H7 (cell line): ENCODE results near the gene SCN8A. TPM values are rescaled to one million over a fixed set of nuclear protein-coding genes. Genes with fewer than 3 reads are reported as not detected.
"Not testable (repeated sequence)": the region's sequence is repeated elsewhere in the genome, so short reads cannot be mapped to it uniquely, and the experiment has no call there.

ENCODE experiments used
- DNase-seq: peaks from one replicate; pipeline ENCODE4 v3.0.0; 2012
- H3K27me3 ChIP-seq: 2 replicates; pipeline ENCODE4 v1.6.0; 2011; ENCODE audit warnings: mild to moderate bottlenecking, low read length; ENCODE audit not compliant: control insufficient read depth, insufficient read depth
- H3K36me3 ChIP-seq: replicated peaks from 2 replicates; pipeline ENCODE4 v1.5.1; 2011; ENCODE audit warnings: low read length; ENCODE audit not compliant: control insufficient read depth, insufficient read depth
- H3K4me3 ChIP-seq: 2 replicates; pipeline ENCODE4 v1.5.1; 2011; ENCODE audit warnings: low read depth, mild to moderate bottlenecking, control low read depth, low read length, moderate library complexity; ENCODE audit not compliant: insufficient read depth
- total RNA-seq: library from RNA; depleted of rRNA; stranded (reverse); fragments of >200 nt; shearing (Covaris generic); gene quantifications from 2 replicates; pipeline ENCODE4 v1.2.3, GENCODE V29; 2014

SCN8A gene
- total RNA-seq, 1 experiment from 2014 or later, result 3.9 TPM

DNA sequence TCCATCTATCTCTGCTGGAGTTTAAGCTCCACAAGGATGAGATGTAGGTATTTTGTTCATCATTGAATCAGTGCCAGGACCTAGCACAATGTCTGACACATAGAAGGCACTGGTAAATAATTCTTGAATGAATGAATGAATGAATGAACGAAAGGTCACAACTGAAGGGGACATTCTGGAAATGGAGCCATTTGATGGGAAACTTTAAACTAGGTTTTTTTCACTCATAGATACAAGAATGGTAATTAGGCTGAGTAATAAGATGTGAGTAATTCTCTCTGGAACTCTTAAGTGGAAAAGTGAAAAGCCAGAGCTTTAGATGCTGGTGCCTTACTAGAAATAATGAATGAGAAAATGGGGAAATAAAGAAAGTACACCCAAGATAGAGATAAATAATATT, 44.3 kb downstream of the SCN8A start:
- no peak overlapping the region for H3K4me3 ChIP-seq
- H3K27me3 ChIP-seq, result no peaks in the 10 kb centered on the region
- H3K36me3 ChIP-seq, result no peaks in the 10 kb centered on the region
- DNase-seq, result no peak

DNA sequence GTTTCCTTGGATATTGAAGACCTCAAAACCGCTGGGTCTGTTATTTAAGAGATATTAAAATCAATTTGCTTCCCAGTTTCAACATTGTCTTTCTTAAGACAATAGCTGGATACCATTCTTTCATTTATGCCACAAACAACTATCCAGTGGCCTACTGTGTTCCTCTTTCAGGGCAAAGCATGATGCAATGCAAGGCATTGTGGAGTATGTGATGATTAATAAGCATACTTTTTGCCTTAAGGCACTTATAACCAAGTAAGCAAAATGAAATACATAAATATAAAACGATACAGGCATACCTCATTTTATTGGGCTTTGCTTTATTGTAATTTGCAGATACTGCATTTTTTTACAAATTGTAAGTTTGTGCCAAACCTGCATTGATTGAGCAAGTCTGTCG, 45.5 kb downstream of the SCN8A start:
- H3K36me3 ChIP-seq, result no peaks in the 10 kb centered on the region
- H3K27me3 ChIP-seq, result no peaks in the 10 kb centered on the region
- no peak for DNase-seq
- no peak overlapping the region for H3K4me3 ChIP-seq

GRCh38 chr12:51636986-51637385, 46.0 kb downstream of the SCN8A start:
- H3K4me3 ChIP-seq, result no peak overlapping the region
- DNase-seq, result no peak
- no peaks in the 10 kb centered on the region for H3K36me3 ChIP-seq
- H3K27me3 ChIP-seq, result no peaks in the 10 kb centered on the region

DNA sequence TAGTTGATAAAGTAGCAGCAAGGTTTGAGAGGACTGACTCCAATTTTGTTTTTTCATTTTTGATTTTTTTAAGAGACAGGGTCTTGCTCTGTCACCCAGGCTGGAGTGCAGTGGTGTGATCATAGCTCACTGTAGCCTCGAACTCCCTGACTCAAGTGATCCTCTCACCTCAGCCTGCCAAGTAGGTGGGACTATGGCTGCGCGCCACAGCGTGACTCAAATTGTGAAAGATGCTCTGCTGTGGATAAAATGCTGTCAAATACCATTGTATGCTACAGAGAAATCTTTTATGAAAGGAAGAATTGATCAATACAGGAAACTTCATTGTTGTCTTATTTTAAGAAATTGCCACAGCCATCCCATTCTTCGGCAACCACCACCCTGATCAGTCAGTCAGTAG, 48.3 kb downstream of the SCN8A start:
- H3K4me3 ChIP-seq, result no peak overlapping the region
- no peak for DNase-seq
- no peaks in the 10 kb centered on the region for H3K27me3 ChIP-seq
- H3K36me3 ChIP-seq, result no peaks in the 10 kb centered on the region; the same call in 1 of the 2 replicates

GRCh38 chr12:51642286-51642685, 51.3 kb downstream of the SCN8A start:
- H3K36me3 ChIP-seq, result no peaks in the 10 kb centered on the region; the same call in 1 of the 2 replicates
- H3K27me3 ChIP-seq, result no peaks in the 10 kb centered on the region

GRCh38 chr12:51643951-51644350, 52.9 kb downstream of the SCN8A start:
- no peak for DNase-seq
- Histone ChIP-seq H3K27me3 (no peaks in the 10 kb centered on the region), H3K4me3 (no peak overlapping the region), H3K36me3 (no peaks in the 10 kb centered on the region; the same call in none of the 2 replicates)

More at GRCh38 chr12:51642286-51642685, 51.3 kb downstream of the SCN8A start:
- DNase-seq, result no peak
- H3K4me3 ChIP-seq, result no peak overlapping the region

- not testable (repeated sequence) for H3K4me3 ChIP-seq, H3K27me3 ChIP-seq, H3K36me3 ChIP-seq, DNase-seq
Observed at GRCh38 chr12:51644691-51645090, 53.7 kb downstream of the SCN8A start.

GRCh38 chr12:51645961-51646360, 54.9 kb downstream of the SCN8A start:
- no peak for DNase-seq
- no peak overlapping the region for H3K4me3 ChIP-seq
- no peaks in the 10 kb centered on the region for H3K27me3 ChIP-seq
- no peaks in the 10 kb centered on the region; the same call in none of the 2 replicates for H3K36me3 ChIP-seq

GRCh38 chr12:51647647-51648046, 56.6 kb downstream of the SCN8A start:
- no peak overlapping the region for H3K4me3 ChIP-seq
- H3K27me3 ChIP-seq, result no peaks in the 10 kb centered on the region
- H3K36me3 ChIP-seq, result no peaks in the 10 kb centered on the region; the same call in none of the 2 replicates
- DNase-seq, result no peak

- DNase-seq, result no peak
- Histone ChIP-seq H3K27me3 (no peaks in the 10 kb centered on the region), H3K36me3 (no peaks in the 10 kb centered on the region), H3K4me3 (no peak overlapping the region)
Observed at GRCh38 chr12:51653431-51653830, 62.4 kb downstream of the SCN8A start.

GRCh38 chr12:51661199-51661598, 70.2 kb downstream of the SCN8A start:
- no peak for DNase-seq
- Histone ChIP-seq H3K27me3 (no peaks in the 10 kb centered on the region), H3K4me3 (no peak overlapping the region), H3K36me3 (peaks cover 3% of the 10 kb centered on the region; the same call in 1 of the 2 replicates)

DNA sequence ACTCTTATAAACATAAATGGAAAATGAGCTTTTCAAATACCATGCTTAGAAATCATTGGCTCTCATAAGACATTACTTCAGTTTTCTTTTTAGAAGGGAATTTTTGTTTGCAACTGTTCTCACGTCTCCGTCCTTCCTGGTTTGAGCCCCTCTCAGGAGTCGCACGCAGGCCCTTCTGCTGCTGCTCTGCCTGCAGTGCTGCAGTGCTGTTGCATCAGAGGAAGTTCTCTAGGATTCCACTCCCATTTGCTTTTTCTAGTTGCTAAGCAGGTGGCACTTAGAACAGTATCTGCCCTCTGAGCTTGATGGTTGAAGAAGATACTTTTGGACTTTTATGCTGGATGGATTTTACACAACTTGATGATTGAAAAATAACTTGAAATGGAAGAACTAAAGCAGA, 70.8 kb downstream of the SCN8A start:
- Histone ChIP-seq H3K27me3 (no peaks in the 10 kb centered on the region), H3K4me3 (no peak overlapping the region), H3K36me3 (peaks cover 3% of the 10 kb centered on the region; the same call in 1 of the 2 replicates)
- DNase-seq, result no peak

DNA sequence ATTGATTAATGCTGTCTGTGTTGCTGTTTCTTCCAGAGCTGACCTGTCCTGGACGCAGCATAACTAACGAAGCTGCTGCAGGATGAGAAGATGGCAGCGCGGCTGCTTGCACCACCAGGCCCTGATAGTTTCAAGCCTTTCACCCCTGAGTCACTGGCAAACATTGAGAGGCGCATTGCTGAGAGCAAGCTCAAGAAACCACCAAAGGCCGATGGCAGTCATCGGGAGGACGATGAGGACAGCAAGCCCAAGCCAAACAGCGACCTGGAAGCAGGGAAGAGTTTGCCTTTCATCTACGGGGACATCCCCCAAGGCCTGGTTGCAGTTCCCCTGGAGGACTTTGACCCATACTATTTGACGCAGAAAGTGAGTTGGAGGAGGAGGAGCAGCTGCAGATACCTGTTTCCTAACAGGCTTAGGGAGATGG, 71.7 kb downstream of the SCN8A start:
- Histone ChIP-seq H3K4me3 (no peak overlapping the region), H3K36me3 (peaks cover 3% of the 10 kb centered on the region; the same call in 1 of the 2 replicates), H3K27me3 (no peaks in the 10 kb centered on the region)
- no peak for DNase-seq

DNA sequence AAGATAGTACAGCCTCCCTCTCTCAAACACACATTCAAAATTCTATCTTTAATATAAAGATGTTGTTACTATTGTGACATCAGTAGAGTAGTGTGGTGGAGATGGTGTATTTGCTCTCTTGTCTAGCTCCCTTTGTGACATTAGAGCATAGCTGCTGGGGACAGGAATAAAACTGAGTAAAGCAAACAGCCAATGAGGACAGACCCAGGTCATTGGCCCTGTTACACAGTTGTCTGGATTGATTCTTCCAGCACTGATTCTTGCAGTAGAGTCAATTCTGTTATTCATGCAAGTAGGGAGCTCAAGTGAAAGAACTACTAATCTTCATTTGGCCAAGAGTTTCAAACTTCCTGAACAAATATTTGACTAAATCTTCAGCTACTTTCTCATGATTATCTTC, 72.4 kb downstream of the SCN8A start:
- Histone ChIP-seq H3K36me3 (peaks cover 3% of the 10 kb centered on the region; the same call in 1 of the 2 replicates), H3K27me3 (no peaks in the 10 kb centered on the region), H3K4me3 (no peak overlapping the region)
- no peak for DNase-seq

DNA sequence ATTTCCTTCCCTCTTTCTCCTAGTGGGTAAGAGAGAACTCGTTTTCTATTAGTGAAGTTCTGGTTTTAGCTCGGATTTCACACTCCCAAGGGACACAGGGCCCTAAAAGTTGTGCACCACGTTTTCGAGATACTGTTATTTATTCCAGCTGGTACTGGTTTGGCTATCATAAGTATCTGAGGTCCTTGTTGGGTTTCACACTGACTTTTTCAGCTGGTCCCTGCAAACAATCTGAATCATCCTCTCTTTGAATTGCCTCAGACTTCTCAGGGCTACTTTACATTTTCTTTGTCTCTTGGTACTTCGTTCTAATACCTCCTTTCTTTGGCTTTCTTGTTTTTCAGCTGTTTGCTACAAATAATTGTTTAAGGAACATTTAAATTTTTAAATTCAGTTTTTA, 75.7 kb downstream of the SCN8A start:
- H3K36me3 ChIP-seq, result peaks cover 3% of the 10 kb centered on the region; the same call in 1 of the 2 replicates
- H3K4me3 ChIP-seq, result no peak overlapping the region
- no peak for DNase-seq
- no peaks in the 10 kb centered on the region for H3K27me3 ChIP-seq

DNA sequence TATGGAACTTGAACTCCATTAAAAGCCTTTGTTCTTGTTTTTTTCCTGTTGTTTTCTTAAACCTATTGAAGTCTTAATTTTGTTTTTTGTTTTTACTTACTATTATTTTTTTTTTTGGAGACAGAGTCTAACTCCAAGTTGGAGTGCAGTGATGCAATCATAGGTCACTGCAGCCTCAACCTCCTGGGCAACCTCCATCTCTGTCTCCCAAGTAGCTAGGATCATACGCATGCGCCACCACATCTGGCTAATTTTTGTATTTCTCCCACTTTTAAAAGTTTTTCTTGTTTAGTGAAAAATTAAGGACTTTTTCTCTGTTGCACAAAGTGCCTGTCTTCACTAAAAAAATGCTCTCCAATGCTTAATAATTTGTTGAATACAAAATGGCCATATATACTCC, 76.2 kb downstream of the SCN8A start:
- peaks cover 3% of the 10 kb centered on the region; the same call in 1 of the 2 replicates for H3K36me3 ChIP-seq
- no peak for DNase-seq
- no peak overlapping the region for H3K4me3 ChIP-seq
- H3K27me3 ChIP-seq, result no peaks in the 10 kb centered on the region
